Activated T-cell treated with anti-CD3 and anti-CD28 coated beads for 48 hours (primary cell): Measurements from ENCODE around the gene MRGPRX4.

Source experiments
- DNase-seq: peaks from one replicate; pipeline ENCODE4 v3.0.0-alpha.2; 2020; ENCODE audit warnings: low read depth

MRGPRX4 gene

DNA sequence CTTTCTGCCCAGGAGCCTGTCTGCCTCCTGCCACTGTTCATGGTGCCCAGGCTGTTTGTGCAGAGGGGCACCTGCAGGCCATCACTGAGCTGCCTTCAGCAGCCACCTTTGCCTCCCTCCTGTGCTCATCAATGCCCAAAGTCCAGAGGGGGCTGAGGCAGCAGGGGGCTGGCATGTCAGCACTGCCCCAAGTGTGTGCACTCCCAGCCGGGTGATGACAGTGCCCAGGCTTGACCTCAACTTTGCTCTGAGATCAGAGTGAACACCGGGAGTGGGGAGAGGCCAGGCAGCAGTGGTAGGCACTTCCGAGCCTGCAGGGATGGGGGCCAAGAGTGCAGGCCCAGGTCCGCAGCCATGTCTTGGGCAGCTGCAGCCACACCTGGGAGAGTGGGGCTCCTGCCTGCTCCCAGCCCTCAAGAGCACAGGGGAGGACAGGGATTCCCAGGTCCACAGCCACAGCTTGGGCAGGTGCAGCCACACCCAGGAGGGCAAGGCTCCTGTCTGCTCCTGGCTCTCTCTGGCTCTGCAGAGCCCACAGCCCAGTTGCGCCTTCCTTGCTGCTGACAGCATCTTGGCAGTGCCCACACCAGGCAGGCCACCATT is 48.7 kb downstream of the MRGPRX4 start:
- no peak for DNase-seq

DNA sequence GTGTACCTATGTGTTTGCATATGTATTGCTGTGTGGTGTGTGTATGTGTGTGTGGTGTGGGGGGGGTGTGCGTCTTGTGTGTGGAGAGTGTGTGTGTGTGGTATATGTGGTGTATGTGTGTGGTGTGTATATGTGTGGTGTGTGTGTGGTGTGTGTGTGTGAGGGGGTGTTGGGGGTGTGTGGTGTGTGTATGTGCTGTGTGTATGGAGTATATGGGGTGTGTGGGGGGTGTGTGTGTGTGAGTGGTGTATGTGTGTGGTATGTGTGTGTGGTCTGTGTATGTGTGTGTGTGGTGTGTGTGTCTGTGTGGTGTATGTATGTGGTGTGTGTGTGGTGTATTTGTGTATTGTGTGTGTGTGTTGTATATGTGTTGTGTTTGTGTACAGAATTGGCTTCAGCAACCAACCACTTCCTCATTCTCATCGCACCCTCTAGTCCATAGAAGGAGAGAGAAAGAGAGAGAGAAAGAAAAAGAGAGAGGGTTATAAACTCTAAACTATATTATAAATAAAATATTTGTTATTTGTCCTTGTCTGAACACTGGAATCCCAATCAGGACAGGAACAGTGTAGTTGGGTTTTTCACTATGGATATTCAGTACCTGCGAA is 50.3 kb downstream of the MRGPRX4 start:
- no peak for DNase-seq
